Measurements from ENCODE around the gene LCK.

DNA sequence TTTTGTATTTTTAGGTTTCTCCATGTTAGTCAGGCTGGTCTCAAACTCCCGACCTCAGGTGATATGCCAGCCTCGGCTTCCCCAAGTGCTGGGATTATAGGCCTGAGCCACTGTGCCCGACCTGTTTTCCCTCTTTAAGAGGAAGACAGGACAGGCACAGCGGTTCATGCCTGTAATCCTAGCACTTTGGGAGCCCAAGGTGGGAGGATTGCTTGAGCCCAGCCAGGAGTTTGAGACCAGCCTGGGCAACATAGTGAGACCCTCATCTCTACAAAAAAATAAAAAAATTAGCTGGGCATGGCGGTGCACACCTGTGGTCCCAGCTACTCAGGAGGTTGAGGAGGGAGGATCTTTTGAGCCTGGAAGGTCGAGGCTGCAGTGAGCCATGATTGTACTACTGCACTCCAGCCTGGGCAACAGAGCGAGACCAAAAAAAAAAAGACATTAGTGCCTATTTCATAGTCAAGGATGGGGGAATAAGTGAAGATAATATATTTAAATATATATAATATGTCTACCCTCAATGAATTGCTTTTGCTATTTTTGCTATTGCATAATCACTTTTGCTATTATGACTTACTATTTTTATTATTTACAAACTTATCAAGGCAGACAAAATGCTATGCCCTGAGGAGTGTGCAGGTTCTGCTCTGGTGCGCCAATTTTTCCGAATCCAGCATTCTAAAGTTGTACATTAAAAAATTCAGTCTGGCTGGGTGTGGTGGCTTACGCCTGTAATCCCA is 67.2 kb downstream of the LCK start:
- TF ChIP-seq, protein P1, sequence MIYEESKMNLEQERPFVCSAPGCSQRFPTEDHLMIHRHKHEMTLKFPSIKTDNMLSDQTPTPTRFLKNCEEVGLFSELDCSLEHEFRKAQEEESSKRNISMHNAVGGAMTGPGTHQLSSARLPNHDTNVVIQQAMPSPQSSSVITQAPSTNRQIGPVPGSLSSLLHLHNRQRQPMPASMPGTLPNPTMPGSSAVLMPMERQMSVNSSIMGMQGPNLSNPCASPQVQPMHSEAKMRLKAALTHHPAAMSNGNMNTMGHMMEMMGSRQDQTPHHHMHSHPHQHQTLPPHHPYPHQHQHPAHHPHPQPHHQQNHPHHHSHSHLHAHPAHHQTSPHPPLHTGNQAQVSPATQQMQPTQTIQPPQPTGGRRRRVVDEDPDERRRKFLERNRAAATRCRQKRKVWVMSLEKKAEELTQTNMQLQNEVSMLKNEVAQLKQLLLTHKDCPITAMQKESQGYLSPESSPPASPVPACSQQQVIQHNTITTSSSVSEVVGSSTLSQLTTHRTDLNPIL (CRISPR knock-in tag; IDR thresholded peaks at IDR 0.05; ENCODE audit: low read depth): no peak
- TF ChIP-seq ZFP3 (CRISPR knock-in tag; IDR thresholded peaks at IDR 0.05) (no peak), CSDC2 (CRISPR knock-in tag; IDR thresholded peaks at IDR 0.05) (no peak)

Data from SK-N-SH treated with all-trans-retinoic acid at 6 μM for 48 hours (cell line).